ENCODE results near the gene ANXA3.

ANXA3 gene

GRCh38 chr4:78599147-78599546 is 47.6 kb downstream of the ANXA3 start:
- Mint-ChIP-seq H3K27me3 (ENCODE audit: low read depth) (peaks cover 3% of the 10 kb centered on the region), H3K4me1 (peaks cover 6% of the 10 kb centered on the region), H3K9me3 (no peaks in the 10 kb centered on the region), H3K36me3 (ENCODE audit: low read depth) (no peaks in the 10 kb centered on the region), H3K27ac (no peak overlapping the region), H3K4me3 (no peak overlapping the region)
- TF ChIP-seq CTCF (IDR thresholded peaks at IDR 0.05; ENCODE audit: unreplicated experiment in 3 of 3), result no peak

- peaks cover 3% of the 10 kb centered on the region for H3K27me3 Mint-ChIP-seq (ENCODE audit: low read depth)
- H3K9me3 Mint-ChIP-seq, result no peaks in the 10 kb centered on the region
- no peak overlapping the region for H3K27ac Mint-ChIP-seq
- no peak overlapping the region for H3K4me3 Mint-ChIP-seq
- peaks cover 6% of the 10 kb centered on the region for H3K4me1 Mint-ChIP-seq
- no peak for TF ChIP-seq CTCF (IDR thresholded peaks at IDR 0.05; ENCODE audit: unreplicated experiment in 3 of 3)
- no peaks in the 10 kb centered on the region for H3K36me3 Mint-ChIP-seq (ENCODE audit: low read depth)
Observed at GRCh38 chr4:78599931-78600375, 48.4 kb downstream of the ANXA3 start.

GRCh38 chr4:78601013-78601412 is 49.4 kb downstream of the ANXA3 start:
- H3K27ac Mint-ChIP-seq, result no peak overlapping the region
- TF ChIP-seq CTCF (IDR thresholded peaks at IDR 0.05; ENCODE audit: unreplicated experiment in 3 of 3), result no peak
- peaks cover 3% of the 10 kb centered on the region for H3K27me3 Mint-ChIP-seq (ENCODE audit: low read depth)
- no peak overlapping the region for H3K4me3 Mint-ChIP-seq
- no peaks in the 10 kb centered on the region for H3K9me3 Mint-ChIP-seq
- H3K4me1 Mint-ChIP-seq, result peaks cover 6% of the 10 kb centered on the region
- no peaks in the 10 kb centered on the region for H3K36me3 Mint-ChIP-seq (ENCODE audit: low read depth)

GRCh38 chr4:78602334-78602733 is 50.8 kb downstream of the ANXA3 start:
- Mint-ChIP-seq H3K36me3 (ENCODE audit: low read depth) (no peaks in the 10 kb centered on the region), H3K9me3 (no peaks in the 10 kb centered on the region), H3K27me3 (ENCODE audit: low read depth) (peaks cover 3% of the 10 kb centered on the region), H3K4me1 (peaks cover 6% of the 10 kb centered on the region), H3K4me3 (no peak overlapping the region), H3K27ac (no peak overlapping the region)
- TF ChIP-seq CTCF (IDR thresholded peaks at IDR 0.05; ENCODE audit: unreplicated experiment in 3 of 3), result no peak

GRCh38 chr4:78603384-78603783 is 51.8 kb downstream of the ANXA3 start:
- no peaks in the 10 kb centered on the region for H3K36me3 Mint-ChIP-seq (ENCODE audit: low read depth)
- no peak for TF ChIP-seq CTCF (IDR thresholded peaks at IDR 0.05; ENCODE audit: unreplicated experiment in 3 of 3)
- no peaks in the 10 kb centered on the region for H3K9me3 Mint-ChIP-seq
- peaks cover 3% of the 10 kb centered on the region for H3K27me3 Mint-ChIP-seq (ENCODE audit: low read depth)
- H3K4me1 Mint-ChIP-seq, result peaks cover 6% of the 10 kb centered on the region
- H3K4me3 Mint-ChIP-seq, result no peak overlapping the region
- H3K27ac Mint-ChIP-seq, result no peak overlapping the region

- Mint-ChIP-seq H3K36me3 (ENCODE audit: low read depth) (no peaks in the 10 kb centered on the region), H3K9me3 (no peaks in the 10 kb centered on the region), H3K4me3 (no peak overlapping the region), H3K27me3 (ENCODE audit: low read depth) (peaks cover 3% of the 10 kb centered on the region), H3K4me1 (peaks cover 6% of the 10 kb centered on the region), H3K27ac (no peak overlapping the region)
- TF ChIP-seq CTCF (IDR thresholded peaks at IDR 0.05; ENCODE audit: unreplicated experiment in 3 of 3), result no peak
Observed at GRCh38 chr4:78604988-78605387, 53.4 kb downstream of the ANXA3 start.

Data from nephron (organoid).